K562 (cell line): ENCODE measurements around the gene SHC1. TPM values are rescaled to one million over a fixed set of nuclear protein-coding genes. Genes with fewer than 3 reads are reported as not detected.
A peak's percentile ranks its signal among the peaks of the same experiment; 100 is the strongest.

Experiments
- ATAC-seq: fragments of 200-7000 bp; cut with Tn5 transposase; 3 replicates; pipeline ENCODE4 v1.9.1; 2020; ENCODE audit warnings: moderate library complexity
- BruUV-seq: library from RNA; stranded (reverse); fragments of 400-500 nt; replicated peaks from 2 replicates; lab custom pipeline; 2021; lab: Mats Ljungman, UMichigan
- CTCF ChIA-PET: fragments of 300-600 bp; formaldehyde crosslinking; extraction: SDS; loops from one replicate; lab custom pipeline; 2021; ENCODE audit warnings: low intra/inter-chr PET ratio; lab: Yijun Ruan, JAX
- POLR2A ChIA-PET: fragments of 300-600, 350-650 bp; sonication (Branson Sonifier 250); formaldehyde crosslinking; extraction: SDS; loops from one replicate; lab custom pipeline; 2021; ENCODE audit warnings: antibody characterized with exemption, inconsistent platforms; lab: Yijun Ruan, JAX
- DNase-seq, 4 experiments: peaks; one replicate each; pipeline versions ENCODE4 v3.0.0 to v3.0.0-alpha.2; 2011 to 2018; ENCODE audit warnings: low spot score in 3 of 4, mixed read lengths in 3 of 4; ENCODE audit errors: extremely low read depth in 1 of 4
- FAIRE-seq: peaks from 2 replicates; lab custom pipeline; 2011; peaks lifted over from hg19 to GRCh38; lab: Jason Lieb, UNC
- H2AFZ ChIP-seq: 2 replicates; pipeline ENCODE4 v1.6.0; 2011; ENCODE audit warnings: low read depth, low read length, control low read depth, inconsistent platforms
- H3K27ac ChIP-seq: fragments of 200-600 bp; 3 replicates; pipeline ENCODE4 v1.8.0; 2011; ENCODE audit warnings: low read depth, mild to moderate bottlenecking, control low read depth, inconsistent platforms, low read length, moderate library complexity, mixed read lengths; ENCODE audit errors: extremely low read depth
- H3K27me3 ChIP-seq, 2 experiments: fragments of 300-600 bp in 1 of 2; 2 replicates in 1 of 2; 3 replicates in 1 of 2; pipeline versions ENCODE4 v1.6.0 to v1.8.0; 2011; ENCODE audit warnings: inconsistent platforms in 2 of 2, low read length in 2 of 2, mild to moderate bottlenecking in 1 of 2, mixed read lengths in 1 of 2, moderate library complexity in 1 of 2; ENCODE audit not compliant: control insufficient read depth in 2 of 2, insufficient read depth in 2 of 2
- H3K36me3 ChIP-seq: fragments of 300-600 bp; 3 replicates; pipeline ENCODE4 v1.8.0; 2011; ENCODE audit warnings: mild to moderate bottlenecking, low read length, inconsistent platforms; ENCODE audit not compliant: control insufficient read depth, insufficient read depth
- H3K4me1 ChIP-seq, 2 experiments: fragments of 200-600 bp in 1 of 2; replicated peaks in 1 of 2; 2 replicates in 1 of 2; 3 replicates in 1 of 2; pipeline versions ENCODE4 v1.5.1 to v1.8.0; 2011; ENCODE audit warnings: inconsistent platforms in 2 of 2, low read length in 2 of 2, mild to moderate bottlenecking in 1 of 2, mixed read lengths in 1 of 2, moderate library complexity in 1 of 2; ENCODE audit not compliant: control insufficient read depth in 2 of 2, insufficient read depth in 2 of 2
- H3K4me2 ChIP-seq: 2 replicates; pipeline ENCODE4 v1.6.1; 2011; ENCODE audit warnings: low read length, control low read depth, inconsistent platforms, mixed read lengths; ENCODE audit not compliant: insufficient read depth
- H3K4me3 ChIP-seq: fragments of 200-600 bp; sonication (generic), shearing (Covaris generic); 2 replicates; pipeline ENCODE4 v1.5.1; 2016; ENCODE audit warnings: control low read depth, inconsistent platforms
- H3K79me2 ChIP-seq: fragments of 200-600 bp; 3 replicates; pipeline ENCODE4 v1.8.0; 2011; ENCODE audit warnings: low read length, inconsistent platforms; ENCODE audit not compliant: control insufficient read depth, insufficient read depth
- H3K9ac ChIP-seq, 2 experiments: 2 replicates each; pipeline versions ENCODE4 v1.6.0 to v1.6.1; 2011; ENCODE audit warnings: low read depth in 2 of 2, low read length in 2 of 2, control low read depth in 1 of 2, inconsistent platforms in 1 of 2, mild to moderate bottlenecking in 1 of 2, mixed read lengths in 1 of 2; ENCODE audit not compliant: insufficient read depth in 1 of 2
- H3K9me1 ChIP-seq: one replicate; pipeline ENCODE4 v1.6.0; 2011; ENCODE audit warnings: inconsistent platforms, mild to moderate bottlenecking, low read length, moderate library complexity; ENCODE audit not compliant: control insufficient read depth, insufficient read depth
- H3K9me3 ChIP-seq: replicated peaks from 2 replicates; pipeline ENCODE4 v1.5.1; 2011; ENCODE audit warnings: low read depth, low read length, inconsistent platforms; ENCODE audit not compliant: control insufficient read depth, insufficient read depth
- H4K20me1 ChIP-seq: replicated peaks from 2 replicates; pipeline ENCODE4 v1.6.1; 2011; ENCODE audit warnings: low read length, inconsistent platforms, mixed read lengths; ENCODE audit not compliant: control insufficient read depth, insufficient read depth
- RAD21 ChIP-seq, 2 experiments: fragments of 250-450 bp in 1 of 2; fragments of 450-650 bp in 1 of 2; sonication (Bioruptor Pico) in 1 of 2; formaldehyde crosslinking in 1 of 2; IDR thresholded peaks in 1 of 2; conservative IDR thresholded peaks in 1 of 2; 2 replicates each; pipeline versions ENCODE4 v1.4.0 to v1.8.0; 2020 to 2022; ENCODE audit warnings: mild to moderate bottlenecking in 2 of 2, moderate library complexity in 1 of 2
- ZNF766 ChIP-seq: fragments of 200-800 bp; sonication (Bioruptor generic); conservative IDR thresholded peaks from 2 replicates; pipeline ENCODE4 v1.6.1; 2016; ENCODE audit warnings: missing genetic modification characterization, missing compliant biosample characterization
- WGBS: fragments of 100-300 bp; shearing (Covaris generic); methylation state at CpG from one replicate; pipeline ENCODE4 v1.1.6; 2016; ENCODE audit warnings: low coverage, mixed read lengths; ENCODE audit not compliant: insufficient coverage; ENCODE audit errors: missing lambda C conversion rate; 5-methylcytosine and 5-hydroxymethylcytosine counted together
- in situ Hi-C: fragments of 300-500 bp; cut with MboI; formaldehyde crosslinking; loops from 4 replicates; pipeline ENCODE4 v1.15.0; 2018; ENCODE audit warnings: inconsistent platforms, mixed read lengths
- intact Hi-C: fragments of 100-400 bp; cut with micrococcal nuclease; formaldehyde crosslinking; loops from 2 replicates; pipeline ENCODE4 v1.14.2; 2022
- polyA plus RNA-seq, 8 experiments: library from polyadenylated mRNA; depleted of rRNA in 4 of 8; stranded (reverse) in 5 of 8; unstranded in 3 of 8; fragments of >200 nt; fragmentation: Nextera tagmentation in 2 of 8; fragmentation: Illumina TruSeq in 1 of 8; extraction: Ambion mirVana in 2 of 8; extraction: Trizol in 1 of 8; gene quantifications; 2 replicates each; pipeline versions ENCODE4 v1.2.1 to v1.2.3, GENCODE V29; 2011 to 2014; ENCODE audit warnings: inconsistent platforms in 1 of 8, missing spikeins in 1 of 8
- total RNA-seq, 7 experiments: library from RNA; depleted of rRNA in 6 of 7; stranded (reverse); fragments of >200 nt in 6 of 7; fragmentation: Illumina TruSeq in 2 of 7; extraction: Trizol in 2 of 7; gene quantifications; 2 replicates each; pipeline versions ENCODE4 v1.2.1 to v1.2.3, GENCODE V29; 2011 to 2021; ENCODE audit warnings: low replicate concordance in 1 of 7
- TF ChIP-seq, protein P1 (sequence below), 3 experiments: IDR thresholded peaks in 2 of 3; conservative IDR thresholded peaks in 1 of 3; 2 replicates each; pipeline ENCODE4 v1.5.1; 2011 to 2012; ENCODE audit warnings: low read length in 3 of 3, mild to moderate bottlenecking in 3 of 3, control low read depth in 2 of 3, improper control_type of control experiment in 1 of 3, inconsistent platforms in 1 of 3, low read depth in 1 of 3, mixed read lengths in 1 of 3, moderate library complexity in 1 of 3; ENCODE audit not compliant: insufficient read depth in 2 of 3

The SHC1 gene
- total and polyA plus RNA-seq, 9 of the 15 experiments (the other 6 are each of a cell fraction or from before 2014, with no cell fraction given): 4.1 to 113 (median 51.9) TPM

- ChIA-PET CTCF (interaction anchor here (0.6 to 1.8 kb wide), 5 partner anchors 23 to 439 kb away, joined by 3 to 5 read pairs (median 3); partner anchors contain the start of gene PBXIP1), POLR2A (interaction anchor here (2.2 to 8.2 kb wide), 3 partner anchors 9 to 32 kb away, joined by 9 to 80 read pairs (median 21); partner anchors contain the start of gene FLAD1)
- TF ChIP-seq RAD21 (CRISPR knock-in tag; conservative IDR thresholded peaks at IDR 0.05 in 1 of 2, IDR thresholded peaks at IDR 0.05 in 1 of 2): 0 out of 4 replicates have a peak, but pooled peaks of 1 of the 2 experiments have one; percentile 12
- no peak for TF ChIP-seq ZNF766 (CRISPR knock-in tag)
- TF ChIP-seq, protein P1, sequence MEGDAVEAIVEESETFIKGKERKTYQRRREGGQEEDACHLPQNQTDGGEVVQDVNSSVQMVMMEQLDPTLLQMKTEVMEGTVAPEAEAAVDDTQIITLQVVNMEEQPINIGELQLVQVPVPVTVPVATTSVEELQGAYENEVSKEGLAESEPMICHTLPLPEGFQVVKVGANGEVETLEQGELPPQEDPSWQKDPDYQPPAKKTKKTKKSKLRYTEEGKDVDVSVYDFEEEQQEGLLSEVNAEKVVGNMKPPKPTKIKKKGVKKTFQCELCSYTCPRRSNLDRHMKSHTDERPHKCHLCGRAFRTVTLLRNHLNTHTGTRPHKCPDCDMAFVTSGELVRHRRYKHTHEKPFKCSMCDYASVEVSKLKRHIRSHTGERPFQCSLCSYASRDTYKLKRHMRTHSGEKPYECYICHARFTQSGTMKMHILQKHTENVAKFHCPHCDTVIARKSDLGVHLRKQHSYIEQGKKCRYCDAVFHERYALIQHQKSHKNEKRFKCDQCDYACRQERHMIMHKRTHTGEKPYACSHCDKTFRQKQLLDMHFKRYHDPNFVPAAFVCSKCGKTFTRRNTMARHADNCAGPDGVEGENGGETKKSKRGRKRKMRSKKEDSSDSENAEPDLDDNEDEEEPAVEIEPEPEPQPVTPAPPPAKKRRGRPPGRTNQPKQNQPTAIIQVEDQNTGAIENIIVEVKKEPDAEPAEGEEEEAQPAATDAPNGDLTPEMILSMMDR (IDR thresholded peaks at IDR 0.05 in 2 of 3, conservative IDR thresholded peaks at IDR 0.05 in 1 of 3; ENCODE audit: insufficient read depth in 2 of 3, low read depth in 1 of 3, low read length in 3 of 3): peak; percentile 35 to 39 (median 38); a peak in 3 of 6 replicates
- no TSS peak for BruUV-seq
- Histone ChIP-seq H3K4me3 (no peak overlapping the region), H3K79me2 (peaks cover 14% of the 10 kb centered on the region), H3K4me1 (peaks cover 38 to 59% of the 10 kb centered on the region in 2 experiments), H3K9me1 (no peaks in the 10 kb centered on the region), H3K36me3 (0 out of 3 replicates have a peak, but pooled peaks cover 4% of the 10 kb centered on the region), H2AFZ (no peak overlapping the region), H3K27ac (no peak overlapping the region), H3K9me3 (no peaks in the 10 kb centered on the region), H4K20me1 (no peaks in the 10 kb centered on the region), H3K9ac (peak overlapping the region in 1 of 2 experiments; percentile 70; a peak in 1 of 4 replicates), H3K4me2 (no peak overlapping the region), H3K27me3 (no peaks in the 10 kb centered on the region)
- DNase-seq (peak in 1 of 4 experiments; percentile 1), FAIRE-seq (no peak), ATAC-seq (no peak)
- in situ Hi-C loops (no loop called here), intact Hi-C loops (no loop called here)
- 84% methylated on average over 9 of the region's 16 CpGs for WGBS
These were observed 27.7 kb upstream of the SHC1 start for GRCh38 chr1:154998201-154998780.
